AG10803 (cell line): Measurements from ENCODE around the gene IDUA.

Experiments
- DNase-seq: peaks from one replicate; pipeline ENCODE4 v3.0.0; 2010; ENCODE audit warnings: low read depth
- H3K4me3 ChIP-seq: 2 replicates; pipeline ENCODE4 v1.5.1; 2011; ENCODE audit warnings: mild to moderate bottlenecking, low read length, control low read depth
- TF ChIP-seq, protein P1 (sequence below): conservative IDR thresholded peaks from 2 replicates; pipeline ENCODE4 v1.5.1; 2011; ENCODE audit warnings: mild to moderate bottlenecking, low read length, control low read depth, inconsistent platforms

Gene IDUA

DNA sequence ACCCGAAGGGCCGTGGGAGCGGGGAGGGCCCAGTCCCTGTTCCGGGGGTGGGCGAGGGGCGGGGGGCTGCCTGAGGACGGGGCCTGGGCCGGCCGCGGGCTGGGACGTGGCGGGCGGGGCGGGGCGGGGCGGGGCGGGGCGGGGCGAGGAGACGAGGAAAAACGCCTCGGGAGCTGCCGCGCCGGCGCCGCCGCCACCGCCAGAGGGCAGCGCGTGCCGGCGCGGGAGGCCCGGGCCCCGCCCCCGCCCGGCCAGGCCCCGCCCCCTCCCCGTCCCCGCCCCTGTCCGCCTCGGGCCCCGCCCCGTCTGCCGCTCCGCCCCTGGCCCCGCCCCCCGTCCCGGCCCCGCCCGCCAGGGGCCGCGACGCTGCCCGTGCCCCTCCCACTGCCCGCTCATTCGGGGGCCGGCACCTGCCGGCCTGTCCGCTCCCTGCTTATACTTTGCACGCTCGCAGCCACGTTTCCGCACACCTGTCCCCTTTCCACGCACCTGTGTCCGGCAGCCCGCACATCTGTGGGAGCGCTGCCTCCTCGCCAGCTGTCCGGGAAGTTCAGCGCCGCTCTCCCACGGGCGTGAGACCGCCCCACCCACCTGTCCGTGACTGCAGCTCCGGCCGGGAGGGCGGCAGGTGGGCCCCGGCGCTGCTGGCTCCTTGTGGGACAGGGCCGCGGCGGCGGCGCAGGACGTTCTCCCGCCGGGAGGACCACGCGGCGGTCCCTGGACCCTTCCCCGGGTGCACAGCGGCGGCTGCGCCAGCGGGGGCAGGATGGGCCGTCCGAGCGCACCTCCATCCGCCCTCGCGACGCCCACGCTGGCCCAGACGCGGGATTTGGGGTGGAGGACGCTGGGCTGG, 22.9 kb downstream of the IDUA start:
- TF ChIP-seq, protein P1, sequence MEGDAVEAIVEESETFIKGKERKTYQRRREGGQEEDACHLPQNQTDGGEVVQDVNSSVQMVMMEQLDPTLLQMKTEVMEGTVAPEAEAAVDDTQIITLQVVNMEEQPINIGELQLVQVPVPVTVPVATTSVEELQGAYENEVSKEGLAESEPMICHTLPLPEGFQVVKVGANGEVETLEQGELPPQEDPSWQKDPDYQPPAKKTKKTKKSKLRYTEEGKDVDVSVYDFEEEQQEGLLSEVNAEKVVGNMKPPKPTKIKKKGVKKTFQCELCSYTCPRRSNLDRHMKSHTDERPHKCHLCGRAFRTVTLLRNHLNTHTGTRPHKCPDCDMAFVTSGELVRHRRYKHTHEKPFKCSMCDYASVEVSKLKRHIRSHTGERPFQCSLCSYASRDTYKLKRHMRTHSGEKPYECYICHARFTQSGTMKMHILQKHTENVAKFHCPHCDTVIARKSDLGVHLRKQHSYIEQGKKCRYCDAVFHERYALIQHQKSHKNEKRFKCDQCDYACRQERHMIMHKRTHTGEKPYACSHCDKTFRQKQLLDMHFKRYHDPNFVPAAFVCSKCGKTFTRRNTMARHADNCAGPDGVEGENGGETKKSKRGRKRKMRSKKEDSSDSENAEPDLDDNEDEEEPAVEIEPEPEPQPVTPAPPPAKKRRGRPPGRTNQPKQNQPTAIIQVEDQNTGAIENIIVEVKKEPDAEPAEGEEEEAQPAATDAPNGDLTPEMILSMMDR: peak; percentile 13; the same call in 1 of the 2 replicates
- DNase-seq: peak; percentile 44

DNA sequence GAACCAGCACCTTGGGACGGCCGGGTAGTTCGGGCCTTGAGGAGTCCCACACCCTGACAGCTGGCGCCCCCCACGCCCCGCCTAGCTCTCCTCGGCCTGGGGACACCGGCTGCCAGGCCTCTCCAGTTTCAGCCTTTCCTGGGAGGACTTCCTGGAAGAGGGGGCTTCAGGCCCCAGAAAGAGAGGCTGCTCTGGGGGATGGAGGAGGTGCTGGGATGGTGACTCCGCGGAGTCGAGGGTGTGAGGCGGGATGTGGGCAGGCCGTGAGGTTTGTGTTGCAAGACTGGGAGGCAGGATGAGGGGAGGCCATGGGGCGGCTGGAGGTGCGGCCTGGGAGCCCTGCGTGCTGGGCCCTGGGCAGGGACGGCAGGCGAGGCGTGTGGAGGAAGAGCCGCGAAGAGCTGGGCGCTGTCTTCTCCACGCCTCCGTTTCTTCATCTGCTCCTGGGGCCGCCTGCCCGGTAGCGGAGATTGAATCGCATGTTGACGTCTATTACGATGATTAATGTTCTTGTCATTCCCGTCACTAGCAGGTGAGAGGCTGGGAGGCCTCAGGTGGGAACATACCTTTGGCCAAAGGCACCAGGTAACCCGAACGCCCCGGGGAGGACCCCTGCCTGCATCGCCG, 23.7 kb downstream of the IDUA start:
- H3K4me3 ChIP-seq: peak overlapping the region; percentile 63
- peak; percentile 93 for DNase-seq
- TF ChIP-seq, protein P1: no peak

More for the DNA sequence above, 22.9 kb downstream of the IDUA start:
- H3K4me3 ChIP-seq: peak overlapping the region; percentile 74

DNA sequence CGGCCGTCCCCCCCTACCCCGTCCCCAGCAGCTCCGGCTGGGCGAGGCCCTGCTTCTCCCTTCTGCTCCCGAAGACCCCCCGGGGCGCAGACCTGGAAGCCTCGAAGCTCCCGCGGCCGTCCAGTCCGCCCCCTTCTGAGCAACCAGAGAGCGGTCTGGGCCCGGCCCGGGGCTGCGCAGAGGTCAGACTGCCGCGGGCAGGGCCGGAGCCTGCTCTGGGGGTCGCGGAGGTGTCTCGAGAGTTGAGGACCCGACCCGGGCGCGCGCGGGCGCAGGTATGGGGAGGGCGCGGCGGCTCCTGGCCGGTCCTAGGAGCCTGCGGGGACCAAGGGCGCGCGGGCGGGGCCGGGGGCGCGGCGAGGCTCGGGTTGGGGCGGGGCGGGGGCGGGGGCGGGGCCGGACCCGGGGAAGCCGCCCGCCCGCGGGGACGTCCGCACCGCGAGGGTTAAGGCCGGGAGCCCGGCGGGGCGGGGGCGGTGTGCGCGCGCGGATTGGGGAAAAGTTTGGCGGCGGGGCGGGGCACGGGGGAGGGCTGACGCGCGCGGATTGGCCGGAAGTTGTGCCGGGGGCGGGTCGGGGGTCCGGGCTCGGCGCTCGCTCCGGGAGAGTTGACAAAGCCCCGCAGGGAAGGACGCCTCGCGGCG, 24.3 kb downstream of the IDUA start, which contains the start of gene FGFRL1:
Gene FGFRL1 (plus strand): TSS at position 605 of the 644 bp plus-strand sequence. CDS start 860 bp downstream, outside the sequence.
- H3K4me3 ChIP-seq: peak within 1 kb of the TSS; percentile 63
- DNase-seq: peak; percentile 86
- TF ChIP-seq, protein P1: no peak

DNA sequence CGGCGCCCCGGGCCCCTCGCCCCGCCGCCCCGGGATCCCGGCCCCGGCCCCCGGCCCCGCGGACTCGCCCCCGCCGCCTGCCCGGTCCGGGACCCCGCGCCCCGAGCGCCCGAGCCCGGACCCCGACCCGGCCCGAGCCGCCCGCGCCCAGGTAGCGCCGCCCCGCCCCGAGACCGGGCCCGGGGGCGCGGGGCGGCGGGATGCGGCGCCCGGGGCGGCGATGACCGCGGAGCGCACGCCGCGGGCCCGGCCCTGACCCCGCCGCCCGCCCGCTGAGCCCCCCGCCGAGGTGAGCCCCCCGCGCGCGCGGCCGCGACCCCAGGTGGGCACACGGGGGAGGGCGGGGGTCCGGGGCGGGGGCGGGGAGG, 24.8 kb downstream of the IDUA start:
- no peak overlapping the region for H3K4me3 ChIP-seq
- TF ChIP-seq, protein P1: no peak
- DNase-seq: no peak

DNA sequence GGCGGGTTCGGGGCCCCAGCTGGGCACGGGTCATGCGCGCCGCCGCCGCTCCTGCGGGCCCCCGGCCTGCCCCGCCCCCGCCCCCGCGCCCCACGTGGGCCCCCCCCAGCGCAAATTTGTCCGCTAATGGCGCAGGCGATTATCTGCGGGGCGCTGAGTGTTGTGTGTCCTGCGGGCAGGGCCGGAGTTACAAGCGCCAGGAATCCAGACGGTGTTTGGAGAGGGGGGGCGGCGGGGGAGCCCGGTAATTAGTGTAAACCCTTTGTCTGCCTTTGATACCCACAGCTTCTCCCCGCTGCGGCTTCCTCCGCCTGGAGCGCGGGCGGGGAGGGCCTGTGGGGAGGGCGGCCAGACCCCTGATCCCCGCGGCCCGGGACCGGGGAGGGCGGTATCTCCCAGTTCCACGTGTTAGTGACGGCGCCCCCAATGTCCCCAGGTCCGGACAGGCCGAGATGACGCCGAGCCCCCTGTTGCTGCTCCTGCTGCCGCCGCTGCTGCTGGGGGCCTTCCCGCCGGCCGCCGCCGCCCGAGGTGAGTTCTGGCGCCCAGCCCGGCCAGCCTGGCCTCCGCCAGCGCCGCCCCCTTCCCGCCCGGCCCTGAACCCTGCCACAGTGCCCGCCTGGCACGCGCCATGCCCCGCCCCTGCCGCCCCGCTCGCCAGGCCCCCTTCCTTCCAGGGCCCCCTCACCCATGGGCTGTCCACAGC, 25.3 kb downstream of the IDUA start:
- peak; percentile 27 for DNase-seq
- TF ChIP-seq, protein P1: no peak
- H3K4me3 ChIP-seq: peak overlapping the region; percentile 62

DNA sequence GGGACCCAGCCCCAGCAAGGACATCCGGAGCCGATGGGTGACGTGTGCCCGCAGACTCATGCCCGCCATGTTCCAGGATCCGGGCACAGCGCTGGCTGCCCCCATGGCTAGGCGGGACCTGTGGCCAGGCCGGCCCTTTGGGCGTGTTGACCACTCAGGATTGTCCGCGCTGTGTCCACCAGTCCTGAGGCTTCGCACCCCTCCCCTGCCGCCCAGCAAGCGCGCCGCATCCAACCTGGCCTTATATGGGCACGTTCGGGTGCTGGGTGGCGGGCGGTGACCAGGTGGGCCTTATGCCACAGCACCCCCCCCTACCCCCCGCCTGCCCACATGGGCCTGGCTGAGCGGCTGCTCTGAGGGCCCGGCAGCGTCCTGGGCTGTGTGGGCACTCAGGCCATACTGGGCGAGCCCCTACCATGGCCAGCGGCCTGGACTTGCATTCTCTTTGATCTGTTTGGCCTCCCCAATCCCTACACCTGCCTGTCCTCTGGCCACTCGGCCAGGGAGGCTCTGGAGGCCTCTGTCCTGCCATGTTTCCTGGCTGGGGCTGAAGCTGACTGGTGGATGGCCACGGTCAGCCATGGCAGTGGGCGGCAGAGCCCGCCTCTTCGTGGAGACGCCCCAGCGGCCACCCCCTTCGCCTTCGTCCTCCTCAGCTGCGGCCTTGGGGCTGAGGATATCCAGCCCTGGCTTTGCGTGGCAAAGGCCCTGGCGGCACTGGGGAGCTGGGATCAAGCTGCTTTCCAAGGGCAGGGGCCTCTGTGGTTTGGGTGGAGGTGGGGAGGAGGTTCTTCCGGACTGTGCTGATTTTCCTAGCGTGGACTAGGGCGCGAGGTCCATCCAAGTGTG, 26.6 kb downstream of the IDUA start:
- TF ChIP-seq, protein P1: no peak
- DNase-seq: no peak

More for the DNA sequence above, 26.6 kb downstream of the IDUA start:
- H3K4me3 ChIP-seq: no peak overlapping the region
